DND-41 (cell line): ENCODE measurements around the gene ERMAP.

Source experiments
- ATAC-seq: fragments of 200-7000 bp; cut with Tn5 transposase; 3 replicates; pipeline ENCODE4 v1.9.1; 2021; ENCODE audit warnings: low read depth; ENCODE audit not compliant: insufficient read depth
- DNase-seq: peaks from one replicate; pipeline ENCODE4 v3.0.0-alpha.2; 2020
- H2AFZ ChIP-seq: 2 replicates; pipeline ENCODE4 v1.6.0; 2012; ENCODE audit warnings: low read depth, low read length
- H3K27ac ChIP-seq: 2 replicates; pipeline ENCODE4 v1.5.1; 2012; ENCODE audit warnings: low read length, inconsistent platforms
- H3K27me3 ChIP-seq: fragments of 200-600 bp; sonication (generic); 2 replicates; pipeline ENCODE4 v1.6.0; 2012; ENCODE audit warnings: low read length, mild to moderate bottlenecking, inconsistent platforms; ENCODE audit not compliant: insufficient read depth, poor library complexity
- H3K36me3 ChIP-seq: 2 replicates; pipeline ENCODE4 v1.5.1; 2012; ENCODE audit warnings: low read length, inconsistent platforms; ENCODE audit not compliant: insufficient read depth
- H3K4me1 ChIP-seq: 2 replicates; pipeline ENCODE4 v1.5.1; 2012; ENCODE audit warnings: mild to moderate bottlenecking, low read length; ENCODE audit not compliant: insufficient read depth
- H3K4me2 ChIP-seq: 2 replicates; pipeline ENCODE4 v1.6.0; 2012; ENCODE audit warnings: mild to moderate bottlenecking, moderate library complexity, low read length, inconsistent platforms; ENCODE audit not compliant: insufficient read depth
- H3K4me3 ChIP-seq, 2 experiments: fragments of 200-600 bp in 1 of 2; shearing (Covaris generic) in 1 of 2; 2 replicates each; pipeline ENCODE4 v1.5.1; 2012 to 2016; ENCODE audit warnings: inconsistent platforms in 2 of 2, low read length in 2 of 2, mild to moderate bottlenecking in 2 of 2, low read depth in 1 of 2, moderate library complexity in 1 of 2
- H3K79me2 ChIP-seq: 2 replicates; pipeline ENCODE4 v1.6.0; 2012; ENCODE audit warnings: low read length, inconsistent platforms; ENCODE audit not compliant: insufficient read depth
- H3K9ac ChIP-seq: 2 replicates; pipeline ENCODE4 v1.6.0; 2012; ENCODE audit warnings: low read depth, mild to moderate bottlenecking, inconsistent platforms, low read length, moderate library complexity
- H3K9me3 ChIP-seq: 2 replicates; pipeline ENCODE4 v1.5.1; 2012; ENCODE audit warnings: low read length, moderate library complexity, mild to moderate bottlenecking, inconsistent platforms; ENCODE audit not compliant: insufficient read depth, severe bottlenecking
- H4K20me1 ChIP-seq: 2 replicates; pipeline ENCODE4 v1.6.0; 2012; ENCODE audit warnings: low read length; ENCODE audit not compliant: insufficient read depth
- CTCF ChIP-seq: IDR thresholded peaks from 2 replicates; pipeline ENCODE4 v1.5.1; 2012; ENCODE audit warnings: borderline replicate concordance, low read length, moderate library complexity, mild to moderate bottlenecking; ENCODE audit not compliant: poor library complexity, severe bottlenecking; ENCODE audit errors: extremely low read depth
- EZH2 ChIP-seq: IDR thresholded peaks from 3 replicates; pipeline ENCODE4 v1.6.1; 2012; ENCODE audit warnings: borderline replicate concordance, low read depth, mild to moderate bottlenecking, moderate library complexity, low read length, inconsistent platforms; ENCODE audit not compliant: severe bottlenecking

Gene ERMAP

GRCh38 chr1:42821690-42822089 is 4.8 kb downstream of the ERMAP start:
- no peak overlapping the region for H3K4me3 ChIP-seq
- H3K9me3 ChIP-seq = no peaks in the 10 kb centered on the region
- peaks cover 10% of the 10 kb centered on the region for H3K4me1 ChIP-seq
- no peaks in the 10 kb centered on the region; the same call in 1 of the 2 replicates for H3K36me3 ChIP-seq
- H3K9ac ChIP-seq = no peak overlapping the region
- no peak for TF ChIP-seq EZH2
- TF ChIP-seq CTCF = no peak
- no peak overlapping the region for H3K27ac ChIP-seq
- no peak overlapping the region for H2AFZ ChIP-seq
- ATAC-seq (no peak), DNase-seq (no peak)
- H4K20me1 ChIP-seq = no peaks in the 10 kb centered on the region
- 0 out of 2 replicates have a peak, but pooled peaks cover under 1% of the 10 kb centered on the region for H3K79me2 ChIP-seq
- H3K27me3 ChIP-seq = no peaks in the 10 kb centered on the region
- no peak overlapping the region for H3K4me2 ChIP-seq

GRCh38 chr1:42822800-42823392 is 6.0 kb downstream of the ERMAP start:
- no peaks in the 10 kb centered on the region for H3K79me2 ChIP-seq
- no peak overlapping the region for H3K27ac ChIP-seq
- no peak overlapping the region for H3K4me3 ChIP-seq
- H3K9me3 ChIP-seq = no peaks in the 10 kb centered on the region
- no peak overlapping the region for H3K9ac ChIP-seq
- no peak overlapping the region for H2AFZ ChIP-seq
- no peak for ATAC-seq
- TF ChIP-seq EZH2 = no peak
- TF ChIP-seq CTCF = no peak
- no peaks in the 10 kb centered on the region for H4K20me1 ChIP-seq
- no peaks in the 10 kb centered on the region for H3K27me3 ChIP-seq
- peaks cover 3% of the 10 kb centered on the region for H3K4me1 ChIP-seq
- no peak for DNase-seq
- H3K36me3 ChIP-seq = no peaks in the 10 kb centered on the region
- no peak overlapping the region for H3K4me2 ChIP-seq

GRCh38 chr1:42824481-42825035 is 7.6 kb downstream of the ERMAP start:
- Histone ChIP-seq H2AFZ (no peak overlapping the region), H3K36me3 (no peaks in the 10 kb centered on the region), H3K4me2 (no peak overlapping the region), H3K4me1 (no peaks in the 10 kb centered on the region), H3K9ac (no peak overlapping the region), H3K9me3 (no peaks in the 10 kb centered on the region), H3K27ac (no peak overlapping the region), H3K4me3 (no peak overlapping the region), H3K27me3 (no peaks in the 10 kb centered on the region), H4K20me1 (no peaks in the 10 kb centered on the region), H3K79me2 (no peaks in the 10 kb centered on the region)
- DNase-seq = no peak
- TF ChIP-seq CTCF (no peak), EZH2 (no peak)
- ATAC-seq = no peak
